GM10266 (cell line): Measurements from ENCODE around the gene BRPF1.

Experiments used
- DNase-seq: peaks from one replicate; pipeline ENCODE4 v3.0.0; 2012; ENCODE audit errors: extremely low spot score
- CTCF ChIP-seq: IDR thresholded peaks from 2 replicates; pipeline ENCODE4 v1.5.1; 2012; ENCODE audit warnings: mild to moderate bottlenecking, low read depth; ENCODE audit not compliant: control insufficient read depth, insufficient read depth; ENCODE audit errors: missing control alignments

The BRPF1 gene

GRCh38 chr3:9779721-9780457, 48.4 kb downstream of the BRPF1 start:
- no peak for TF ChIP-seq CTCF
- DNase-seq: peak; percentile 55

- no peak for DNase-seq
- no peak for TF ChIP-seq CTCF
Measured at GRCh38 chr3:9780458-9780812, 48.9 kb downstream of the BRPF1 start.

- no peak for TF ChIP-seq CTCF
- no peak for DNase-seq
Measured at GRCh38 chr3:9780910-9781309, 49.4 kb downstream of the BRPF1 start.

GRCh38 chr3:9781551-9781950, 50.0 kb downstream of the BRPF1 start:
- DNase-seq: no peak
- TF ChIP-seq CTCF: no peak

GRCh38 chr3:9781978-9782603, 50.6 kb downstream of the BRPF1 start:
- TF ChIP-seq CTCF: no peak
- no peak for DNase-seq

GRCh38 chr3:9782770-9783169, 51.2 kb downstream of the BRPF1 start:
- TF ChIP-seq CTCF: peak; percentile 39

GRCh38 chr3:9783954-9784353, 52.4 kb downstream of the BRPF1 start:
- no peak for DNase-seq
- TF ChIP-seq CTCF: no peak

More at GRCh38 chr3:9782770-9783169, 51.2 kb downstream of the BRPF1 start:
- DNase-seq: no peak
